Omental fat pad (tissue), 4 donors: ENCODE results near the gene EPC2. TPM values are rescaled to one million over a fixed set of nuclear protein-coding genes. Genes with fewer than 3 reads are reported as not detected.

Experiments
- ATAC-seq: fragments of 150-250 bp; one replicate; pipeline ENCODE4 v1.9.1; 2016; ENCODE audit warnings: mild to moderate bottlenecking, moderate library complexity; ENCODE audit not compliant: low FRiP score
- DNase-seq: peaks from one replicate; pipeline ENCODE4 v3.0.0-alpha.2; 2019; ENCODE audit warnings: low spot score
- total RNA-seq, 4 donors: library from RNA; depleted of rRNA; stranded (reverse); fragments of >200 nt; gene quantifications; one replicate each; pipeline ENCODE4 v1.1.0, GENCODE V29; 2016
- TF ChIP-seq, protein P1 (sequence below), 3 donors: fragments of 450-650 bp; IDR thresholded peaks; one replicate each; pipeline ENCODE4 v1.5.1; 2016 to 2017; ENCODE audit warnings: antibody characterized with exemption in 3 of 3, mild to moderate bottlenecking in 3 of 3, moderate library complexity in 2 of 3

The EPC2 gene
- total RNA-seq, 4 donors from 2014 or later, result 23.2 to 36.9 (median 28.7) TPM

DNA sequence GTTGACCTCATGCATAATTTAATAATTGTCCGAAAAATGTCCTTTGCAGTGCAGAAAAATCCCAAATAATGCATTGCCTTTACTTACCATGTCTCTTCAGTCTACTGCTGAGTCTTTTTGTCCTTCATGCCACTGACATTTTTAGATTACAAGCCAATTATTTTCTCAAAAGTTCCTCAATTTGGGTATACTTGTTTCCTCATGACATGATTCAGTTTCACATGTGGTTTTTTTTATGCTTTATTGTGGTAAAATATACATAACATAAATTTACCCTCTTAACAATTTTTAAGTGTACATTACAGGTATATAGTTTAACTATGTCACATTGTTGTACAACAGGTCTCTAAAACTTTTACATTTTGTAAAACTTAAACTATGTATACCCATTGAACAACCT is 81.0 kb downstream of the EPC2 start:
- no peak for DNase-seq
- no peak for ATAC-seq
- TF ChIP-seq, protein P1, sequence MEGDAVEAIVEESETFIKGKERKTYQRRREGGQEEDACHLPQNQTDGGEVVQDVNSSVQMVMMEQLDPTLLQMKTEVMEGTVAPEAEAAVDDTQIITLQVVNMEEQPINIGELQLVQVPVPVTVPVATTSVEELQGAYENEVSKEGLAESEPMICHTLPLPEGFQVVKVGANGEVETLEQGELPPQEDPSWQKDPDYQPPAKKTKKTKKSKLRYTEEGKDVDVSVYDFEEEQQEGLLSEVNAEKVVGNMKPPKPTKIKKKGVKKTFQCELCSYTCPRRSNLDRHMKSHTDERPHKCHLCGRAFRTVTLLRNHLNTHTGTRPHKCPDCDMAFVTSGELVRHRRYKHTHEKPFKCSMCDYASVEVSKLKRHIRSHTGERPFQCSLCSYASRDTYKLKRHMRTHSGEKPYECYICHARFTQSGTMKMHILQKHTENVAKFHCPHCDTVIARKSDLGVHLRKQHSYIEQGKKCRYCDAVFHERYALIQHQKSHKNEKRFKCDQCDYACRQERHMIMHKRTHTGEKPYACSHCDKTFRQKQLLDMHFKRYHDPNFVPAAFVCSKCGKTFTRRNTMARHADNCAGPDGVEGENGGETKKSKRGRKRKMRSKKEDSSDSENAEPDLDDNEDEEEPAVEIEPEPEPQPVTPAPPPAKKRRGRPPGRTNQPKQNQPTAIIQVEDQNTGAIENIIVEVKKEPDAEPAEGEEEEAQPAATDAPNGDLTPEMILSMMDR (IDR thresholded peaks at IDR 0.05), result no peak

DNA sequence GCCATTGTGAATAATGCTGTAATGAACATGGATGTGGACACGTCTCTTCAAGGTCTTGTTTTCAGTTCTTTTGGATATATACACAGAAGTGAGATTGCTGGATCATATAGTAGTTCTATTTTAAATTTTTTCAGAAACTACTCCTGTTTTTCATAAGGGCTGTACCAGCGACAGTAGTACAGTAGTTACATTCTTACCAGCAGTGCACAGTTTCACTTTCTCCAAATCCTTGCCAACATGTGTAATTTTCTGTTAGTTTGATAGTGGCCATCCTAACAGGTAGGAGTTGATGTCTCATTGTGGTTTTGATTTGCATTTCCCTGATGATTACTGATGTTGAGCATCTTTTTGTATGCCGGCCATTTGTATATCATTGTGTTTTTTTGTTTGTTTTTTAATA is 81.7 kb downstream of the EPC2 start:
- ATAC-seq, result no peak
- DNase-seq, result no peak
- TF ChIP-seq, protein P1 (IDR thresholded peaks at IDR 0.05), result no peak

DNA sequence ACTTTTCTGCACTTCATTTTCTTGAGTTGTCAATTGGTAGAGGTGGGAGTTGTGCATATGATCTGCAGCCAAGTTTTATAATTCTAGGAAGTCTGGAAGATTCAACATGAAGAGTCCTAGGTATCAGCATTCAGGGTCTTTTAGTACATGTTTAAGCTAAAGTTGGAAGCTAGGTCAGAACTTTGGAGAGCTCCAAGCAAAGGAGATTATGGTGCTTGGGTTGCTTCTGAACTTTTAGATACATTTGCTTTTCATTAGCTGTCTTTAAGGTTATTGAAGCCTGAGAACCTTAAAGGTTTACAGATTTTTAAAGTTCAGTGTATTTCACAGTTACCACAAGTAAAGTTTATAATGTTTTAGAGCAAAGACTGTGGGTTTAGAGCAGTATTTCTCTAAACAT is 85.5 kb downstream of the EPC2 start:
- TF ChIP-seq, protein P1 (IDR thresholded peaks at IDR 0.05), result no peak
- no peak for ATAC-seq
- no peak for DNase-seq

DNA sequence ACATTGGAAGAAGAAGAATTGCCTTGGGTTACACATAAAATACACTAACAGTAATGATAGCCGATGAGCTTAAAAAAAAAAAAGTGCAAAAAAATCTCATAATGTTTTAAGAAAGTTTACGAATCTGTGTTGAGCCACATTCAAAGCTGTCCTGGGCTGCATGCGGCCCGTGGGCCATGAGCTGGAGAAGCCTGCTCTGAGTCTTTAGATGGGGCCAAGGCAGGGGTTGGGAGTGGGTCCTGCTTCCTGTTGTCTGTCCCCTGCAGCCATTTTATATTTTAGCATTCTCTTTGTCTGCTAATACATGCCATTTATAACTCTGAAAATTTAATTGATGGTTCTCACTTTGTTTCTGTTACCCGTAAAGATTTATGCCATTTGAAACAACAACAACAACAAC is 93.2 kb downstream of the EPC2 start:
- TF ChIP-seq, protein P1 (IDR thresholded peaks at IDR 0.05), result no peak
- no peak for ATAC-seq
- DNase-seq, result no peak

DNA sequence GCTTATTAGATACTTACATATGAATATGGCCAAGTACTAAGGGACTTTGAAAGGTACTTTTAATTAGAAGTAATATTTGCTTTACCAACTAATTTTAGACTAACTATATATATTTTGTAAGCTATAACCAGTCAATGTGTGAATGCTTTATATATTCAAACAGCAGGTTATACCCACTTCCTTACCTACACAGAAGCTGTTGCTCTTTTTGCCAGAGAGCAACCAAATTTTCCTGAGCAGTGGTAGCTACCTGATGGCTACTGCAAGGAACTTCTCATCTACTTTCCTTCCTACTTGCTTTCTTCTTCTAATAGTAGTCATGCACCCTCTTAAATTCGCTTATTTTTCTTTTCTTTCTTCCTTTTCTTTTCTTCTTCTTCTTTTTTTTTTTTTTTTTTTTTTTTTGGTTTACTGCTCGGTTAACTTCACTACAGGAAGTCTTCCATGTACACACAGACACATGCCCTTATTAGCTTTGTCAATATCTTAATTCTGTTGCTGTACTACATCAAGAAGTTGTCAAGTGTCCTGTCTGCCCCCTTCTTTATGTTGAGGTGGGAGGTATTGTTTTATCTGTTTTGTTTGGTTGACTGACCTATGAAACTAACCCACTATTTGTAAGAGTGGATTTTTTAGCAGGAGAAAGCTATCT is 95.0 kb downstream of the EPC2 start:
- DNase-seq (no peak), ATAC-seq (no peak)
- TF ChIP-seq, protein P1 (IDR thresholded peaks at IDR 0.05), result no peak

DNA sequence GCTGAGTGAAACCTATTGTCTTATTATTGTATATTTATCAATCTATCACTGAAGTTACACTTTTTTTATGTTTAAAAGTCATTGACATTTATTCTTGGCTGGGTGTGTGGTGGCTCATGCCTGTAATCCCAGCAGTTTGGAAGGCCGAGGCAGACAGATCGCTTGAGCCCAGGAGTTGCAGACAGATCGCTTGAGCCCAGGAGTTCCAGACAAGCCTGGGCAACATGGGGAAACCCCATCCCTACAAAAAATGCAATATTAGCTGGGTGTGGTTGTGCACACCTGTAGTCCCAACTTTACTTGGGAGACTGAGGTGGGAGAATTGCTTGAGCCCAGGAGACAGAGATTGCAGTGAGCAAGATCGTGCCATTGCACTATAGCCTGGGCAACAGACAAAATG is 97.8 kb downstream of the EPC2 start:
- ATAC-seq, result no peak

More for the DNA sequence above, 97.8 kb downstream of the EPC2 start:
- TF ChIP-seq, protein P1 (IDR thresholded peaks at IDR 0.05), result no peak
- no peak for DNase-seq
